ENCODE data around the gene TMEM114.
"Not testable (repeated sequence)": the region's sequence is repeated elsewhere in the genome, so short reads cannot be mapped to it uniquely, and the experiment has no call there.

The TMEM114 gene

DNA sequence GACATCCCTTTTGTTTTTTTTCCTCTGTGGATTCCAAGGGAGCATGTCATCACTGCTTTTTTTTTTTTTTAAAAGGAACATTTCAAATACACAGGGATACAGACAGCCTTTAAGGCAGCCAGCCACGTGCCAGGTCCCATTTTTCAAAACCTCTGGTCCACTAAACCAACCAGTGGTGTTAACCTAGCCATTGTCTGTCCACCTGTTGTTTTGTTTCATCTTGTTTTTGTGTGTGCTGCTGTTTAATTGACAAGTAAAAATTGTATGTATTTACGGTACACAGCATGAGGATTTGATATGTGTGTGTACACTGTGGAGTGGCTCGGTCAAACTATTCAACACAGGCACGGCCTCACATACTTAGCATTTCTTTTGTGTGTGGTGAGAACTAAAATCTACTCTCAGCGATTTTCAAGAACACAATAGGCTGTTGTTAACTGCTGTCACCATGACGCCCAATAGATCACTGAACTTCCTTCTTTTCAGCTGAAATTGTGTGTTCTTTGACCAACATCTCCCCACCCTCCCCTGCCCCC, 19.2 kb downstream of the TMEM114 start:
- H3K27ac ChIP-seq (ENCODE audit: low read length), result no peak overlapping the region
- 0 out of 2 replicates have a peak overlapping the region, but pooled peaks have one; percentile 26 for H3K4me3 ChIP-seq (ENCODE audit: low read length)
- no peaks in the 10 kb centered on the region for H3K27me3 ChIP-seq (ENCODE audit: insufficient read depth, low read length)
- peaks cover 16% of the 10 kb centered on the region for H3K4me1 ChIP-seq (ENCODE audit: insufficient read depth, low read length)
- H3K36me3 ChIP-seq (ENCODE audit: insufficient read depth, low read depth, low read length), result no peaks in the 10 kb centered on the region
- peak overlapping the region; percentile 60; the same call in 1 of the 2 replicates for H3K9ac ChIP-seq (ENCODE audit: low read depth, low read length)
- no peaks in the 10 kb centered on the region for H3K9me3 ChIP-seq (ENCODE audit: insufficient read depth, low read depth, low read length)

DNA sequence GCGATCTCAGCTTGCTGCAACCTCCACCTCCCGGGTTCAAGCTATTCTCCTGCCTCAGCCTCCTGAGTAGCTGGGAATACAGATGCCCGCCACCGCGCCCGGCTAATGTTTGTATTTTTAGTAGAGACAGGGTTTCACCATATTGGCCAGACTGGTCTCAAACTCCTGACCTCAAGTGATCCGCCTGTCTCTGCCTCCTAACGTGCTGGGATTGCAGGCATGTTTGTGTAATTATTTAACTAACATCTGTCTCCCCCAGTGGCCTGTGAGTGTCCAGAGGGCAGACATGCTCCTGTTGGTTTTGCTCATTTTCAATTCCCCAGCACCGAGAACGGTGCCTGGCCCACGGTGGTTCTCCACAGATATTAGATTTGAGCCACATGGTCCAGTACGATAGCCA, 19.9 kb downstream of the TMEM114 start:
- H3K36me3 ChIP-seq (ENCODE audit: insufficient read depth, low read depth, low read length); H3K4me3 ChIP-seq (ENCODE audit: low read length); H3K9me3 ChIP-seq (ENCODE audit: insufficient read depth, low read depth, low read length); H3K27me3 ChIP-seq (ENCODE audit: insufficient read depth, low read length); H3K27ac ChIP-seq (ENCODE audit: low read length): not testable (repeated sequence)
- Histone ChIP-seq H3K9ac (ENCODE audit: low read depth, low read length) (peak overlapping the region; percentile 60; the same call in 1 of the 2 replicates), H3K4me1 (ENCODE audit: insufficient read depth, low read length) (peaks cover 16% of the 10 kb centered on the region)

DNA sequence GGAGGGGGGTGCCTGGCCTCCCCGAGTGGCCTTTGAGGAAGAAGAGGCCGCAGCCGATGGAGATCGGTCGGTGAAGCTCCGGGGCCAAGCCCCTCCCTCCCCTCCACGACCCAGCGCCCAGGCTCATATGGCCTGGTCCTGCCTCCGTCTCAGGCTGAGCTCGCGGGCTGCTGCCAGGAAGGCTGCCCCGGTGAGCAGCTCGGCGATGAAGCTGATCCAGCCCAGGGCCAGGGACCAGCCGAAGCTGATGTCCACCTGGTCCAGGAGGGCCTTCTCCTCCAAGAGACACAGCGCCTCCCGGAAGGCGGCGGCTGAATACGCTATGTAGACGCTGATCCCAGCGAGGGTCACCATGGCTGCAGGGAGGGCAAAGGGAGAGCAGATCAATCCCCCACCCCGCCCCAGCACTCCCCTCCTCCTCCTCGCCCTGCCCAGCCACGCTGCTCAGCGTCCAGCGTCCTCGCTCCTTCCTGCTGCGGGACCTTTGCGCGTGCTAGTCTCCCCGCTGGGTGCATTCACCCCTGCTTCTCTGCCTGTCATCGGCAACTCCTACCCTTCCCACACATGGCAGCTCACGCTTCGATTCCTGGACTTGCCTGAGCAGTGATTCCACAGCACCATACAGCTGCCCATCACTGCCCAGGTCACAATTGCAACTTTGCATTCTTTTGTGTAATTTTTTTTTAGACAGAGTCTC, 20.5 kb downstream of the TMEM114 start:
- no peak overlapping the region for H3K27ac ChIP-seq (ENCODE audit: low read length)
- no peaks in the 10 kb centered on the region for H3K36me3 ChIP-seq (ENCODE audit: insufficient read depth, low read depth, low read length)
- peaks cover 16% of the 10 kb centered on the region for H3K4me1 ChIP-seq (ENCODE audit: insufficient read depth, low read length)
- H3K9me3 ChIP-seq (ENCODE audit: insufficient read depth, low read depth, low read length), result no peaks in the 10 kb centered on the region
- H3K4me3 ChIP-seq (ENCODE audit: low read length), result peak overlapping the region; percentile 33; the same call in 1 of the 2 replicates
- H3K27me3 ChIP-seq (ENCODE audit: insufficient read depth, low read length), result no peaks in the 10 kb centered on the region
- H3K9ac ChIP-seq (ENCODE audit: low read depth, low read length), result peak overlapping the region; percentile 15; the same call in 1 of the 2 replicates

DNA sequence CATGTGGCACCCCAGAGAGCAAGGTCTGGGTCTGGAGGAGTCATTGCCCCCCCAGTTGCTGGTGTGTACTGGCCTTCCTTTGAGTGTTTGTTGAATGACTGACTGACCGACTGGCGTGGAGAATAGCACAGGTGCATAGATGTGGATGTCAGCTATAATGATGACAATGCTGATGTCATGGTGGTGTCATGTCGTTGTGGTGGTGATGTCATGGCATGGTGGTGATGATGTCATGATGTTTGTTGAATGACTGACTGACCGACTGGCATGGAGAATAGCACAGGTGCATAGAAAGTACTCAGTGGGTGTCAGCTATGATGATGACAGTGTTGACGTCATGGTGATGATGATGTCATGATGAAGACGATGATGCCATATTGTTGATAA, 22.1 kb downstream of the TMEM114 start:
- Histone ChIP-seq H3K27ac (ENCODE audit: low read length) (no peak overlapping the region), H3K36me3 (ENCODE audit: insufficient read depth, low read depth, low read length) (no peaks in the 10 kb centered on the region), H3K9ac (ENCODE audit: low read depth, low read length) (no peak overlapping the region), H3K4me1 (ENCODE audit: insufficient read depth, low read length) (peaks cover 16% of the 10 kb centered on the region), H3K4me3 (ENCODE audit: low read length) (no peak overlapping the region), H3K27me3 (ENCODE audit: insufficient read depth, low read length) (no peaks in the 10 kb centered on the region), H3K9me3 (ENCODE audit: insufficient read depth, low read depth, low read length) (no peaks in the 10 kb centered on the region)

DNA sequence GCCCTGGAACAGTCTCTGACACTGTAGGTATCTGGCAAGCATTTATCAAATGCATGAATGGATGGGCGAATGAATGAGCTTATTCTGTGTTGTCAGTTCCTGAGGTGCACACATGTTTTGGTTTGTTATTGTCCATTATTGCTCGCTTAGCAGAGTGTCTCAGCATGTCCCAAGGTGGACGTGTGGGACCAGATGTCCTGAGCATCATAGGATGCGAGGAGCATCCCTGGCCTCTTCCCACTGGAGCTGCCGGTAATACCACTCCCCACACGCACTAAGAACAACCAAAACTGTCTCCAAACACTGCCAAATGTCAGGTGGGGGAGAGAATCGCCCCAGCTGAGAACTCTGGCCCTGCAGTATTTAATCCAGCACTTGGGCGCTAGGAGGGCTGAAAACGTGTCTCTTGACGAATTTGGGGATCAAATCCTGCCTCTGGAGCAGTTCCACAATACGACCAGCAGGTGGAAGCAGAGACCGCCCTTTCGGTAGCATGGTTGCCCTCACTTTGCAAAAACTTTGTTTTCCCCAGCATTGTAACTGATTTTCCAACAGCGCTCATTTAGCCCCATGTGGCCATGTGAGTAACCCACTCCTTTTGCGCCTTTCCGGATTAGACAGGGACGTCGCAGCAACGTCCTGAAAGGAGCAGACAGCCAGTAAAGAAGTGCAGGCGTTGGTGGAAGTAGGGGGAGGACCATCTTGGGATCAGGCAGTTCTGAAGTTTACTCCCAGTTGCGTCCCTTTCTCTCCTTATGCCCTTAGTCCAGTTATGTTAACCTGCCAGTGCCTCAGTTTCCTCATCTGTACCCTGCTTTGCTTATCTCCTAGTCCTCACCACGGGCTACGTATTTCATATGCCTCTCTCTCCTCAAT, 22.7 kb downstream of the TMEM114 start:
- no peak overlapping the region for H3K9ac ChIP-seq (ENCODE audit: low read depth, low read length)
- peaks cover 14% of the 10 kb centered on the region for H3K4me1 ChIP-seq (ENCODE audit: insufficient read depth, low read length)
- H3K27me3 ChIP-seq (ENCODE audit: insufficient read depth, low read length), result no peaks in the 10 kb centered on the region
- H3K9me3 ChIP-seq (ENCODE audit: insufficient read depth, low read depth, low read length), result peaks cover 6% of the 10 kb centered on the region; the same call in 1 of the 2 replicates
- H3K36me3 ChIP-seq (ENCODE audit: insufficient read depth, low read depth, low read length), result no peaks in the 10 kb centered on the region
- H3K27ac ChIP-seq (ENCODE audit: low read length), result no peak overlapping the region
- H3K4me3 ChIP-seq (ENCODE audit: low read length), result no peak overlapping the region

DNA sequence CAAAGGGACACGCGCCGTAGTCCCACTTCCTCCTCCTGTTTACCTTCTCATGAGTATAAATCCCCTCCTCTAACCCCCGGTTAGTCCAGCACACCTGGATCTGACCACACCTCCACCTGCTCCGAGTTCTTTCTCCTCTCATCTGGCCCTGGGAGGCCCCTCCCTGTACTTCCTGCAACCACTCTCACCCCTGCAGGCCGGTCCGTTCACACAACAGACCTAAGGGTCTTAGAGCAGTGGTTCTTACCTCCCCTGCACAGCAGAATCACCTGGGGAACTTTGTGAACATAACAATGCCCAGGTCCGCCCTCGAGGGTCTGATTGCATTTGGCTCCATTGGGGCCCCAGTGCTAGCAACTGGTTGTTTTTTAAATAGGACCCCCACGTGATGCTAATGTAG, 24.8 kb downstream of the TMEM114 start:
- Histone ChIP-seq H3K9me3 (ENCODE audit: insufficient read depth, low read depth, low read length) (peaks cover 9% of the 10 kb centered on the region; the same call in 1 of the 2 replicates), H3K36me3 (ENCODE audit: insufficient read depth, low read depth, low read length) (no peaks in the 10 kb centered on the region), H3K4me1 (ENCODE audit: insufficient read depth, low read length) (no peaks in the 10 kb centered on the region), H3K27ac (ENCODE audit: low read length) (no peak overlapping the region), H3K9ac (ENCODE audit: low read depth, low read length) (no peak overlapping the region), H3K27me3 (ENCODE audit: insufficient read depth, low read length) (no peaks in the 10 kb centered on the region), H3K4me3 (ENCODE audit: low read length) (peak overlapping the region; percentile 31)

DNA sequence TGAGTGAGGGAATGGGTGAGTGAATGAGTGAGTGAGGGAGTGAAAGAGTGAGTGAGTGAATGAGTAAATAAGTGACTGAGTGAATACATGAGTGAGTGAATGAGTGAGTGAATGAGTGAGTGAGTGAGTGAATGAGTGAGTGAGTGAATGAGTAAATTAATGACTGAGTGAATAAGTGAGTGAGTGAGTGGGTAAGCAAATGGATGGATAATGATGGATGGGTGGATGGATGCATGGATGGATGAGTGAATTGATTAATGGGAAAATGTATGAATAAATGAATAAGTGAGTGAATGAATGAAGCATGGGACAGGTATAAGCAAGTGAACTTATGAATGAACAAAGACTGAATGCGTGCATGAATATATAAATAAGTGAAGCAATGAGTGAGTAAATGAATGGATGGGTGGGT, 25.4 kb downstream of the TMEM114 start:
- peaks cover 9% of the 10 kb centered on the region; the same call in 1 of the 2 replicates for H3K9me3 ChIP-seq (ENCODE audit: insufficient read depth, low read depth, low read length)
- H3K4me1 ChIP-seq (ENCODE audit: insufficient read depth, low read length), result no peaks in the 10 kb centered on the region
- peak overlapping the region; percentile 31 for H3K4me3 ChIP-seq (ENCODE audit: low read length)
- H3K27me3 ChIP-seq (ENCODE audit: insufficient read depth, low read length), result no peaks in the 10 kb centered on the region
- H3K9ac ChIP-seq (ENCODE audit: low read depth, low read length), result no peak overlapping the region
- H3K27ac ChIP-seq (ENCODE audit: low read length), result no peak overlapping the region
- no peaks in the 10 kb centered on the region for H3K36me3 ChIP-seq (ENCODE audit: insufficient read depth, low read depth, low read length)

DNA sequence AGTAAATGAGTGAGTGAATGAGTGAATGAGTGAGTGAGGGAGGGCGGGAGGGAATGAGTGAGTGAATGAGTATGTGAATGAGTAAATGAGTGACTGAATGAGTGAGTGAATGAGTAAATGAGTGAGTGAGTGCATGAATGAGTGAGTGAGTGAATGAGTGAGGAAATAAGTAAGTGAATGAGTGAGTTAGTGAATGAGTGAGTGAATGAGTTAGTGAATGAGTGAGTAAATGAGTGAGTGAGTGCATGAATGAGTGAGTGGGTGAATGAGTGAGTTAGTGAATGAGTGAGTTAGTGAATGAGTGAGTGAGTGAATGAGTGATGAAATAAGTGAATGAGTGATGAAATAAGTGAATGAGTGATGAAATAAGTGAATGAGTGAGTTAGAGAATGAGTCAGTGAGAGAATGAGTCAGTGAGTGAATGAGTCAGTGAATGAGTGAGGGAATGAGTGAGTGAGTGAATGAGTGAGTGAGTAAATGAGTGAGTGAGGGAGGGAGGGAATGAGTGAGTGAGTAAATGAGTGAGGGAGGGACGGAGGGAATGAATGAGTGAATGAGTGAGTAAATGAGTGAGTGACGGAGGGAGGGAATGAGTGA, 26.3 kb downstream of the TMEM114 start:
- H3K36me3 ChIP-seq (ENCODE audit: insufficient read depth, low read depth, low read length); H3K27ac ChIP-seq (ENCODE audit: low read length); H3K4me1 ChIP-seq (ENCODE audit: insufficient read depth, low read length); H3K4me3 ChIP-seq (ENCODE audit: low read length); H3K9ac ChIP-seq (ENCODE audit: low read depth, low read length); H3K9me3 ChIP-seq (ENCODE audit: insufficient read depth, low read depth, low read length); H3K27me3 ChIP-seq (ENCODE audit: insufficient read depth, low read length): not testable (repeated sequence)

DNA sequence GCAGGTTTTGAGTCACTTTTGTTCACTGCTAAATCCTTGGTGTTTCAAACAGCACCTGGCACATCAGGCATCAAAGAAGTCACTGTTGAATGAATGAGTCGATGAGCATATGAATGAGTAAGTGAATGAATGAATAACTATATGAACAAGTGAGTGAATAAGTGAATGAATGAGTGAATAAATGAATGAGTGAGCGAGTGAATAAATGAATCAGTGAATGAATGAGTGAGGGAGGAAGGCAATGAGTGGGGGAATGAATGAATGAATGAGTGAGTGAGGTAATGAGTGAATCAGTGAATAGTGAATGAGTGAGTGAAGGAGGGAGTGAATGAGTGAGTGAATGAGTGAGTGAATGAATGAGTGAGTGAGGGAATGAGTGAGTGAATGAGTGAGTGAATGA, 28.8 kb downstream of the TMEM114 start:
- H3K9me3 ChIP-seq (ENCODE audit: insufficient read depth, low read depth, low read length), result peaks cover 9% of the 10 kb centered on the region; the same call in 1 of the 2 replicates
- no peaks in the 10 kb centered on the region for H3K4me1 ChIP-seq (ENCODE audit: insufficient read depth, low read length)
- H3K27ac ChIP-seq (ENCODE audit: low read length), result no peak overlapping the region
- H3K4me3 ChIP-seq (ENCODE audit: low read length), result no peak overlapping the region
- H3K9ac ChIP-seq (ENCODE audit: low read depth, low read length), result no peak overlapping the region
- H3K27me3 ChIP-seq (ENCODE audit: insufficient read depth, low read length), result no peaks in the 10 kb centered on the region
- H3K36me3 ChIP-seq (ENCODE audit: insufficient read depth, low read depth, low read length), result no peaks in the 10 kb centered on the region

DNA sequence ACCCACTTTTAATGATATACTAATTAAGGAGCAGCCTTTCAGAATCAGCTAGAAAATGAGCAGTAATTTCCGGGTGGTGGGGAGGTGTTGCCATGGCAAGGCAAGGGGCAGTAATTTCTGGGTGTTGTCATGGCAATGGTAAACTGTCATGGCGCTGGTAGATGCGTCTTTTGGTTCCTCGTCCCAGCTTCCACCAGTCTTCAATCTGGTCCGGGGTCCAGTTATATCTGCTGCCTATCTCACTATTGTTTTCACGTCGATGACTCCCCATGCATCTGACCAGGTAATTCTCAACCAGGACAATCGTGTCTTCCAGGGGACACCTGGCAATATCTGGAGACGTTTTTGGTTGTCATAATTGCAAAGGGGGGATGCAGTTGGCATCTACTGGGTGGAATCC, 34.9 kb downstream of the TMEM114 start:
- peaks cover 16% of the 10 kb centered on the region; the same call in 1 of the 2 replicates for H3K27me3 ChIP-seq (ENCODE audit: insufficient read depth, low read length)
- no peaks in the 10 kb centered on the region for H3K9me3 ChIP-seq (ENCODE audit: insufficient read depth, low read depth, low read length)
- H3K27ac ChIP-seq (ENCODE audit: low read length), result no peak overlapping the region
- H3K4me1 ChIP-seq (ENCODE audit: insufficient read depth, low read length), result peaks cover 4% of the 10 kb centered on the region; the same call in 1 of the 2 replicates
- H3K36me3 ChIP-seq (ENCODE audit: insufficient read depth, low read depth, low read length), result no peaks in the 10 kb centered on the region
- no peak overlapping the region for H3K9ac ChIP-seq (ENCODE audit: low read depth, low read length)
- no peak overlapping the region for H3K4me3 ChIP-seq (ENCODE audit: low read length)

DNA sequence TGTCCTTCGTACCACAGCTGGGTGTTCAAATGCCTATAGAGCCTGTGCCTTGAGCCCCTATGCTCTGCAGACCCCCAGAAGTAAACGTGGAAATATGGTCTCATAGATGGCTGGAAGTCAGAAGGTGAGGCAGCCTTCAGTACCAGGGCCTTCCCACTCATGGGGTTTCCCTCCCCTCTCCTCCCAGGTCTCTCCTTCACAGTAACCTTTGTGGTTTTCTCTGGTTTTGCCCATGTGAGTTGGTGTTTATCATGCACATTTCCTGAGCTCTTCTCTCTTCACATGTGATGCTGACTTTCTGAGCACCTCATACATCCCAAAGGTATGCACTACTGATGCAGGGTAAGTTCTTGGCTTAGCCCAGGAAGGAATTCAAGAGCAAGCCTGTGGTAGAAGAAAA, 35.4 kb downstream of the TMEM114 start:
- no peak overlapping the region for H3K4me3 ChIP-seq (ENCODE audit: low read length)
- H3K9ac ChIP-seq (ENCODE audit: low read depth, low read length), result no peak overlapping the region
- peaks cover 16% of the 10 kb centered on the region; the same call in 1 of the 2 replicates for H3K27me3 ChIP-seq (ENCODE audit: insufficient read depth, low read length)
- no peaks in the 10 kb centered on the region for H3K9me3 ChIP-seq (ENCODE audit: insufficient read depth, low read depth, low read length)
- no peaks in the 10 kb centered on the region for H3K36me3 ChIP-seq (ENCODE audit: insufficient read depth, low read depth, low read length)
- H3K27ac ChIP-seq (ENCODE audit: low read length), result no peak overlapping the region
- peaks cover 4% of the 10 kb centered on the region; the same call in 1 of the 2 replicates for H3K4me1 ChIP-seq (ENCODE audit: insufficient read depth, low read length)
